ENCODE data around the gene OIP5.

Gene OIP5

GRCh38 chr15:41279535-41280283 lies 52.7 kb downstream of the OIP5 start:
- TF ChIP-seq REST (IDR thresholded peaks at IDR 0.05; ENCODE audit: low read depth) = no peak
- TF ChIP-seq RAD21 (IDR thresholded peaks at IDR 0.05; ENCODE audit: low read depth) = no peak
- TF ChIP-seq YY1 (IDR thresholded peaks at IDR 0.05; ENCODE audit: low read depth) = no peak
- TF ChIP-seq TAF1 (IDR thresholded peaks at IDR 0.05; ENCODE audit: low read depth) = no peak
- TF ChIP-seq FOXM1 (IDR thresholded peaks at IDR 0.05; ENCODE audit: borderline replicate concordance, low read depth) = no peak
- TF ChIP-seq, protein P1, sequence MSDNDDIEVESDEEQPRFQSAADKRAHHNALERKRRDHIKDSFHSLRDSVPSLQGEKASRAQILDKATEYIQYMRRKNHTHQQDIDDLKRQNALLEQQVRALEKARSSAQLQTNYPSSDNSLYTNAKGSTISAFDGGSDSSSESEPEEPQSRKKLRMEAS (IDR thresholded peaks at IDR 0.05) = no peak
- TF ChIP-seq CREB1 (IDR thresholded peaks at IDR 0.05; ENCODE audit: low read depth) = no peak
- TF ChIP-seq EGR1 (IDR thresholded peaks at IDR 0.05) = no peak

GRCh38 chr15:41278319-41278718 lies 54.1 kb downstream of the OIP5 start:
- TF ChIP-seq RAD21 (IDR thresholded peaks at IDR 0.05; ENCODE audit: low read depth) = no peak
- no peak for TF ChIP-seq TCF12 (IDR thresholded peaks at IDR 0.05; ENCODE audit: low read depth)
- TF ChIP-seq TEAD4 (IDR thresholded peaks at IDR 0.05) = no peak
- TF ChIP-seq USF1 (IDR thresholded peaks at IDR 0.05) = no peak
- no peak for TF ChIP-seq CEBPB (IDR thresholded peaks at IDR 0.05)
- no peak for TF ChIP-seq EP300 (IDR thresholded peaks at IDR 0.05; ENCODE audit: borderline replicate concordance)
- no peak for TF ChIP-seq EGR1 (IDR thresholded peaks at IDR 0.05)
- no peak for TF ChIP-seq ZBTB7A (IDR thresholded peaks at IDR 0.05; ENCODE audit: low read depth)
- TF ChIP-seq CREB1 (IDR thresholded peaks at IDR 0.05; ENCODE audit: low read depth) = no peak
- no peak for TF ChIP-seq FOXM1 (IDR thresholded peaks at IDR 0.05; ENCODE audit: borderline replicate concordance, low read depth)
- no peak for TF ChIP-seq REST (IDR thresholded peaks at IDR 0.05; ENCODE audit: low read depth)
- no peak for TF ChIP-seq TAF1 (IDR thresholded peaks at IDR 0.05; ENCODE audit: low read depth)
- TF ChIP-seq YY1 (IDR thresholded peaks at IDR 0.05; ENCODE audit: low read depth) = no peak
- TF ChIP-seq NFIC (IDR thresholded peaks at IDR 0.05) = no peak
- TF ChIP-seq, protein P1 (IDR thresholded peaks at IDR 0.05) = no peak

- TF ChIP-seq YY1 (IDR thresholded peaks at IDR 0.05; ENCODE audit: low read depth) = no peak
- no peak for TF ChIP-seq FOXM1 (IDR thresholded peaks at IDR 0.05; ENCODE audit: borderline replicate concordance, low read depth)
- TF ChIP-seq REST (IDR thresholded peaks at IDR 0.05; ENCODE audit: low read depth) = no peak
- no peak for TF ChIP-seq TCF12 (IDR thresholded peaks at IDR 0.05; ENCODE audit: low read depth)
- no peak for TF ChIP-seq ZBTB7A (IDR thresholded peaks at IDR 0.05; ENCODE audit: low read depth)
- TF ChIP-seq EP300 (IDR thresholded peaks at IDR 0.05; ENCODE audit: borderline replicate concordance) = no peak
- no peak for TF ChIP-seq EGR1 (IDR thresholded peaks at IDR 0.05)
- TF ChIP-seq USF1 (IDR thresholded peaks at IDR 0.05) = no peak
- TF ChIP-seq TAF1 (IDR thresholded peaks at IDR 0.05; ENCODE audit: low read depth) = no peak
- no peak for TF ChIP-seq NFIC (IDR thresholded peaks at IDR 0.05)
- TF ChIP-seq CREB1 (IDR thresholded peaks at IDR 0.05; ENCODE audit: low read depth) = no peak
- no peak for TF ChIP-seq TEAD4 (IDR thresholded peaks at IDR 0.05)
- TF ChIP-seq RAD21 (IDR thresholded peaks at IDR 0.05; ENCODE audit: low read depth) = no peak
- TF ChIP-seq, protein P1 (IDR thresholded peaks at IDR 0.05) = no peak
- no peak for TF ChIP-seq CEBPB (IDR thresholded peaks at IDR 0.05)
Measured at GRCh38 chr15:41276831-41277230, 55.6 kb downstream of the OIP5 start.

- TF ChIP-seq NFIC (IDR thresholded peaks at IDR 0.05) = no peak
Measured at GRCh38 chr15:41269887-41270286, 62.5 kb downstream of the OIP5 start.

Data from Ishikawa (cell line).